ENCODE data around the gene ANP32E.

ANP32E gene

DNA sequence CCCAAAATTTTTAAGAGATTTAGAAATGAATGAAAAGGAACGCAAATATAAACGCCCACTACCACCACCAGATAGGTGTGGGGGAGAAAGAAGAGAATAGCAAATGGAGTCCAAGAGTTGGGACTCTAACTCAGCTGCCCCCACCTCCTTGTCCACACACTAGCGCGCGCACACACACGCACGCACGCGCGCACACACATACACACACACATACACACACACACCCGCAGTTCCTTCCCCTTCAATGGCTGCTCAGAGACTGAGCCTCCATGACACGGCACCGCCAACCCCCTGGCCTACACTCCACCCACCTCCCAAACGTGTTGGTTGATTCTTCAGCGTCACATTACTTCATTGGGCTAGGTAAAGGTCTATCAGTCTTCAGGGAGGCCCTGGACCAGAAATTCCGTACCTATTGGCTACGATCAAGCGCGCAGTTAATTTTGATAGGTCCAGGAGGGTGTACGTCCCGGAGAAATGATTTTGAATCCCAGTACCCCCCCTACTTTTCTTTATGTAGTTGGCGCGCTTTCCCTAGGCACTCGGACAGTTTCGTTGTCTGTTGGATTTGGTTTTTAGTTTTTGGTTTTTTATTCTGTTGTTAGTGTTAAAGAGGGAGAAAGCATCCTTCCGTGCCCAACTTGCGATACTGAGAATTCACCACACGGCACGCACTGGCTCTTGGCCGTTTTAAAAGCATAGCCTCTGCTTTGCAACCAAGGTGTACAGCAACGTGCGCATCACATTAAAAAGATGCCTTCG, at the start of gene ANP32E:
TSS of gene ANP32E (minus strand) at position 261 of the 762 bp plus-strand sequence. CDS start 326 bp downstream, outside the sequence.
- H3K4me3 ChIP-seq (replicated peaks; ENCODE audit: low read depth, low read length) = peak within 1 kb of the TSS; percentile 98

GRCh38 chr1:150283260-150283659, 47.3 kb upstream of the ANP32E start:
- no peak for TF ChIP-seq CTCF (IDR thresholded peaks at IDR 0.05; ENCODE audit: low read depth, low read length, missing control alignments)
- no peak for DNase-seq (ENCODE audit: extremely low read depth, low read depth)
- peak overlapping the region; percentile 50 for H3K4me3 ChIP-seq (replicated peaks; ENCODE audit: low read depth, low read length)

More for the DNA sequence above, at the start of gene ANP32E:
- no peak for TF ChIP-seq CTCF (IDR thresholded peaks at IDR 0.05; ENCODE audit: low read depth, low read length, missing control alignments)
- DNase-seq (ENCODE audit: extremely low read depth, low read depth) = peak; percentile 100

- DNase-seq (ENCODE audit: extremely low read depth, low read depth) = no peak
- H3K4me3 ChIP-seq (replicated peaks; ENCODE audit: low read depth, low read length) = peak overlapping the region; percentile 50
- no peak for TF ChIP-seq CTCF (IDR thresholded peaks at IDR 0.05; ENCODE audit: low read depth, low read length, missing control alignments)
Observed at GRCh38 chr1:150282558-150282958, 46.6 kb upstream of the ANP32E start.

DNA sequence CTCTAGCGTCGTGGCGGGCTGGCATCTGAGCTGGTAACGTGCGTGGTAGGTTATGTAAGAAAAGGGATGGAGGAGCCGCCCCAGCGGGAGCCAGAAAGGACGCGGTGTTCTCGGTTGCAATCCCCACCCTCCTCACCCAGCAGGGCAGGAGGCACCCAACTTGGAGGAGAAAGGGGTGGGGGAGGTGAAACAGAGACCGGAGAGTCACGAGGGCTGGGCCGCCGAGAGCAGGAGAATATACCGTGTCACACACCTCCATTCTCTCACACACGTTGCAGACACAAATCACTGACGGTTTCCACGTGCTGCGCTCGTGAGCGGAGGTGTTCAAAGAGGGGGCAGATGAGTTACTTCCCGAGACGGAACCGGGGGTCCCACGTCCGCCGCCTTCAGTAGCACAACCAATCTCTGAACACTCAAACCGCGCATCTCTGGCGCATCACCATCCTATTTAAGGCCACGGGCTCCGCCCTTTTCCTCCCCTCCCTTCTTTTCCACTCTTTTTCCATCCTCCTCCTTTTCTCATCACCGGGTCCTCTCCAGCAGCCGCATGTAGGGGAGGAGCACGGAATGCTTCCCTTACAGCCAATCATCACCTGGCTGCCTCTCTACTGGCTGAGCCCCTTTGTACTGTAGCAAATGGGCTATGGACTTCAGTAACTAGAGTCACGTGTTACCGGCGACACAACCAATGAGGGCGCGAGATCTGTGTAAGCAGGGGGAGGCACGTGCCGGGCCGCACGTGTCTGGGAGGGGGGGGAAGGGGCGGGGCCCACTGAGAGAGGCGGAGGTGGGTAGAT, 46.0 kb upstream of the ANP32E start, which contains the start of gene CIART:
TSS of gene CIART (plus strand) at position 797 of the 800 bp plus-strand sequence. CDS start 714 bp downstream, outside the sequence.
- TF ChIP-seq CTCF (IDR thresholded peaks at IDR 0.05; ENCODE audit: low read depth, low read length, missing control alignments) = no peak
- peak within 1 kb of the TSS; percentile 50 for H3K4me3 ChIP-seq (replicated peaks; ENCODE audit: low read depth, low read length)
- DNase-seq (ENCODE audit: extremely low read depth, low read depth) = peak; percentile 93

DNA sequence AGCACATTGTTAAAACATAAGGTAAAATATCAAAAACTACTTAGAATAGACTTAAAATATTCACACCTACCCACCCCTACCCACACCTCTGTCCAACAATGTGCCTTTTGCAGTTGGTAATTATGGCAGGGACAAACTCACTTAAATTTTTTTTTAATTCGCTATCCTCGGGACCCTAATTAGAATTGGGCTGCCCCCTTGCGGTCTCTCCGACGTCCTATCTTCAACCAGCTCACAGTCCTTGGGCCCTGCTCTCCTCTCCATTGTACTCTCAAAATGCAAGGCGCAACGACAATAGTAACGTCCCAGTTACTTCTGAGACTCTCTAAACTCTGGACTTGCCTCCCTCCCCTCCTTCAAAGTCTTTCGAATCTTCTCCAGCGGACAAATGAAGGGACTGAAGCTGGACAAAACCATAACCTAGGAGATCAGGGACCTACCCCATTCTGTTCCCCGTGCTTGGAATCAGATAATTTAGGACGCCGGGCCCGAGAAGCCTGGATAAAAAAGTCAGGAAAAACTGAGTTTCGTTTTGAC, 45.4 kb upstream of the ANP32E start:
- no peak for DNase-seq (ENCODE audit: extremely low read depth, low read depth)
- peak overlapping the region; percentile 50 for H3K4me3 ChIP-seq (replicated peaks; ENCODE audit: low read depth, low read length)
- peak; percentile 72 for TF ChIP-seq CTCF (IDR thresholded peaks at IDR 0.05; ENCODE audit: low read depth, low read length, missing control alignments)

DNA sequence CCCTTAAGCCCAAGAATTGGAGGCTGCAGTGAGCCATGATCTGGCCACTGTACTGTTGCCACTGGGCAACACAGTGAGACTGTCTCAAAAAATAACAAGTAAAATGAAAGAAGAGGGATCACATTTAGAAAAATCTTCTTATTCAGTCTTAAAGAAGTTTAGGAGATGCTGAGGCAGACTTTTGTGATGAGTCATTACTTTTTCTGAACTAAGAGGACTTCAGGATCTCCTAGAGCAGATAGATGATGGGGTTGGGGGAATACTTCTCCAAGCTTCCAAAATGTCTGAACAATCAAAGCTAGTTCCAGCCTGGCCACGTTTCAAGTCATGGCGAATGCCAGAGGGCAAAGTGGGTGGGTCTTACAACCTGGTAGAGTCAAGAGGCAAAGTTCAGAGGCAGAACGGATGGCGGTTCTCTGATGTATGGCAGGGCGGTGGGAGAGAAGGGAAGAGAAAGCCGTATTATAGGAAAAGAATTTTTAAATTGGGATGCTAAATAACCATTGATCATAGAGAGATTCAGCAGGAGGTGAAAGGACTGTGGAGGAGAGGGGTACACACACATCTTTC, 44.3 kb upstream of the ANP32E start:
- no peak for DNase-seq (ENCODE audit: extremely low read depth, low read depth)
- no peak overlapping the region for H3K4me3 ChIP-seq (replicated peaks; ENCODE audit: low read depth, low read length)
- TF ChIP-seq CTCF (IDR thresholded peaks at IDR 0.05; ENCODE audit: low read depth, low read length, missing control alignments) = no peak
